T-helper 2 cell (primary cell): Measurements from ENCODE around the gene TICAM2.

Experiments
- DNase-seq, 5 experiments: peaks; one replicate each; pipeline versions ENCODE4 v3.0.0 to v3.0.0-alpha.2; 2012 to 2022

Gene TICAM2

GRCh38 chr5:115530426-115530825 lies 71.9 kb downstream of the TICAM2 start:
- DNase-seq, result no peak
